Activated T-helper 1 cell treated with anti-CD3 and anti-CD28 coated beads, Interleukin-12 subunit alpha, Interleukin-12 subunit beta, Interleukin-2, Interleukin-4 antibody, amounts not matched to agents 30 ng/mL and 10 ng/mL and 1 ng/mL, durations not matched to agents 14 hours and 24 hours and 36 hours (primary cell): ENCODE data around the gene DMRTB1. TPM values are rescaled to one million over a fixed set of nuclear protein-coding genes. Genes with fewer than 3 reads are reported as not detected.

Experiments used
- DNase-seq: peaks from one replicate; pipeline ENCODE4 v3.0.0; 2021; ENCODE audit warnings: low spot score
- H3K27ac Mint-ChIP-seq: one replicate; pipeline ENCODE4 v1.8.0; 2021; ENCODE audit warnings: mild to moderate bottlenecking, mixed read lengths
- H3K27me3 Mint-ChIP-seq: one replicate; pipeline ENCODE4 v1.8.0; 2022; ENCODE audit warnings: mild to moderate bottlenecking, moderate library complexity, mixed read lengths; ENCODE audit not compliant: insufficient read depth
- H3K36me3 Mint-ChIP-seq: one replicate; pipeline ENCODE4 v1.8.0; 2021; ENCODE audit warnings: low read depth, mixed read lengths
- H3K4me1 Mint-ChIP-seq: one replicate; pipeline ENCODE4 v1.8.0; 2021; ENCODE audit warnings: low read depth, mixed read lengths
- H3K4me3 Mint-ChIP-seq: one replicate; pipeline ENCODE4 v1.8.0; 2021; ENCODE audit warnings: mild to moderate bottlenecking, moderate library complexity, mixed read lengths
- H3K9me3 Mint-ChIP-seq: one replicate; pipeline ENCODE4 v1.8.0; 2021; ENCODE audit warnings: mixed read lengths
- intact Hi-C: fragments of 100-400 bp; cut with micrococcal nuclease; formaldehyde crosslinking; loops from one replicate; pipeline ENCODE4 v1.15.1; 2024
- total RNA-seq: library from RNA; stranded (reverse); gene quantifications from 2 replicates; pipeline ENCODE4 v1.2.3, GENCODE V29; 2022

Gene DMRTB1
- total RNA-seq, 1 donor from 2014 or later, result not detected

GRCh38 chr1:53440633-53441032 is 18.6 kb upstream of the DMRTB1 start:
- Mint-ChIP-seq H3K27ac (no peak overlapping the region), H3K4me3 (no peak overlapping the region), H3K4me1 (peaks cover 4% of the 10 kb centered on the region), H3K27me3 (peaks cover 9% of the 10 kb centered on the region), H3K36me3 (no peaks in the 10 kb centered on the region), H3K9me3 (no peaks in the 10 kb centered on the region)
- intact Hi-C loops, result no loop called here
- DNase-seq, result no peak

GRCh38 chr1:53442299-53442698 is 16.9 kb upstream of the DMRTB1 start:
- Mint-ChIP-seq H3K4me3 (no peak overlapping the region), H3K9me3 (no peaks in the 10 kb centered on the region), H3K27me3 (no peaks in the 10 kb centered on the region), H3K36me3 (peaks cover 1% of the 10 kb centered on the region), H3K27ac (no peak overlapping the region), H3K4me1 (peaks cover 4% of the 10 kb centered on the region)
- no peak for DNase-seq
- intact Hi-C loops, result no loop called here

GRCh38 chr1:53446051-53446450 is 13.1 kb upstream of the DMRTB1 start:
- no peak for DNase-seq
- peaks cover 4% of the 10 kb centered on the region for H3K4me1 Mint-ChIP-seq
- H3K27ac Mint-ChIP-seq, result no peak overlapping the region
- H3K27me3 Mint-ChIP-seq, result peaks cover 12% of the 10 kb centered on the region
- peaks cover 1% of the 10 kb centered on the region for H3K36me3 Mint-ChIP-seq
- H3K9me3 Mint-ChIP-seq, result no peaks in the 10 kb centered on the region
- no peak overlapping the region for H3K4me3 Mint-ChIP-seq
- intact Hi-C loops, result no loop called here

GRCh38 chr1:53447413-53447812 is 11.8 kb upstream of the DMRTB1 start:
- Mint-ChIP-seq H3K9me3 (no peaks in the 10 kb centered on the region), H3K4me3 (no peak overlapping the region), H3K27ac (no peak overlapping the region), H3K27me3 (peaks cover 17% of the 10 kb centered on the region), H3K36me3 (peaks cover 1% of the 10 kb centered on the region), H3K4me1 (peaks cover under 1% of the 10 kb centered on the region)
- no peak for DNase-seq
- intact Hi-C loops, result no loop called here

GRCh38 chr1:53448241-53448841 is 10.9 kb upstream of the DMRTB1 start:
- no peak overlapping the region for H3K4me3 Mint-ChIP-seq
- H3K27me3 Mint-ChIP-seq, result peaks cover 22% of the 10 kb centered on the region
- no peak for DNase-seq
- intact Hi-C loops, result no loop called here
- H3K9me3 Mint-ChIP-seq, result no peaks in the 10 kb centered on the region
- H3K27ac Mint-ChIP-seq, result no peak overlapping the region
- H3K4me1 Mint-ChIP-seq, result no peaks in the 10 kb centered on the region
- peaks cover 1% of the 10 kb centered on the region for H3K36me3 Mint-ChIP-seq

GRCh38 chr1:53449021-53449420 is 10.2 kb upstream of the DMRTB1 start:
- Mint-ChIP-seq H3K36me3 (peaks cover 1% of the 10 kb centered on the region), H3K4me1 (no peaks in the 10 kb centered on the region), H3K4me3 (no peak overlapping the region), H3K27ac (no peak overlapping the region), H3K9me3 (no peaks in the 10 kb centered on the region), H3K27me3 (peaks cover 24% of the 10 kb centered on the region)
- intact Hi-C loops, result no loop called here
- no peak for DNase-seq

- Mint-ChIP-seq H3K4me1 (no peaks in the 10 kb centered on the region), H3K36me3 (peaks cover 1% of the 10 kb centered on the region), H3K4me3 (no peak overlapping the region), H3K9me3 (no peaks in the 10 kb centered on the region), H3K27me3 (peaks cover 24% of the 10 kb centered on the region), H3K27ac (no peak overlapping the region)
- no peak for DNase-seq
- intact Hi-C loops, result no loop called here
Observed at GRCh38 chr1:53449693-53450092, 9.5 kb upstream of the DMRTB1 start.

- H3K9me3 Mint-ChIP-seq, result no peaks in the 10 kb centered on the region
- H3K4me1 Mint-ChIP-seq, result no peaks in the 10 kb centered on the region
- H3K27me3 Mint-ChIP-seq, result peaks cover 24% of the 10 kb centered on the region
- peaks cover 1% of the 10 kb centered on the region for H3K36me3 Mint-ChIP-seq
- DNase-seq, result no peak
- intact Hi-C loops, result no loop called here
- H3K4me3 Mint-ChIP-seq, result no peak overlapping the region
- no peak overlapping the region for H3K27ac Mint-ChIP-seq
Observed at GRCh38 chr1:53450225-53450624, 9.0 kb upstream of the DMRTB1 start.

GRCh38 chr1:53454019-53454418 is 5.2 kb upstream of the DMRTB1 start:
- DNase-seq, result no peak
- Mint-ChIP-seq H3K4me3 (no peak overlapping the region), H3K27me3 (peaks cover 18% of the 10 kb centered on the region), H3K36me3 (no peaks in the 10 kb centered on the region), H3K4me1 (no peaks in the 10 kb centered on the region), H3K9me3 (no peaks in the 10 kb centered on the region), H3K27ac (no peak overlapping the region)
- intact Hi-C loops, result no loop called here

- H3K36me3 Mint-ChIP-seq, result no peaks in the 10 kb centered on the region
- H3K27ac Mint-ChIP-seq, result no peak overlapping the region
- H3K9me3 Mint-ChIP-seq, result no peaks in the 10 kb centered on the region
- H3K4me3 Mint-ChIP-seq, result no peak overlapping the region
- no peak for DNase-seq
- no peaks in the 10 kb centered on the region for H3K4me1 Mint-ChIP-seq
- intact Hi-C loops, result no loop called here
- H3K27me3 Mint-ChIP-seq, result peaks cover 15% of the 10 kb centered on the region
Observed at GRCh38 chr1:53455364-53455991, 3.7 kb upstream of the DMRTB1 start.

GRCh38 chr1:53458634-53459033 is 565 bp upstream of the DMRTB1 start:
- intact Hi-C loops, result no loop called here
- Mint-ChIP-seq H3K27ac (no peak overlapping the region), H3K36me3 (no peaks in the 10 kb centered on the region), H3K4me3 (no peak overlapping the region), H3K4me1 (no peaks in the 10 kb centered on the region), H3K27me3 (peaks cover 2% of the 10 kb centered on the region), H3K9me3 (no peaks in the 10 kb centered on the region)
- DNase-seq, result no peak

- DNase-seq, result no peak
- intact Hi-C loops, result no loop called here
- no peak overlapping the region for H3K27ac Mint-ChIP-seq
Observed at GRCh38 chr1:53460211-53460634, 1.0 kb downstream of the DMRTB1 start.

GRCh38 chr1:53460666-53461322 is 1.6 kb downstream of the DMRTB1 start:
- Mint-ChIP-seq H3K27ac (no peak overlapping the region), H3K4me3 (no peak overlapping the region)
- intact Hi-C loops, result no loop called here

More at GRCh38 chr1:53460211-53460634, 1.0 kb downstream of the DMRTB1 start:
- Mint-ChIP-seq H3K9me3 (no peaks in the 10 kb centered on the region), H3K4me1 (no peaks in the 10 kb centered on the region), H3K36me3 (no peaks in the 10 kb centered on the region), H3K4me3 (no peak overlapping the region), H3K27me3 (no peaks in the 10 kb centered on the region)

More at GRCh38 chr1:53460666-53461322, 1.6 kb downstream of the DMRTB1 start:
- Mint-ChIP-seq H3K4me1 (no peaks in the 10 kb centered on the region), H3K27me3 (no peaks in the 10 kb centered on the region), H3K9me3 (no peaks in the 10 kb centered on the region), H3K36me3 (no peaks in the 10 kb centered on the region)
- no peak for DNase-seq
